HPDE6-E6E7 (cell line): ENCODE data around the gene SLC31A2.

ENCODE experiments used
- DNase-seq: peaks from one replicate; pipeline ENCODE4 v3.0.0; 2011; ENCODE audit warnings: missing footprints; ENCODE audit errors: extremely low spot score

The SLC31A2 gene

GRCh38 chr9:113151696-113152630 lies 1.2 kb downstream of the SLC31A2 start:
- peak; percentile 19 for DNase-seq

GRCh38 chr9:113152699-113153098 lies 1.9 kb downstream of the SLC31A2 start:
- DNase-seq: peak; percentile 76

- DNase-seq: no peak
Observed at GRCh38 chr9:113153599-113153998, 2.8 kb downstream of the SLC31A2 start.

- DNase-seq: peak; percentile 26
Observed at GRCh38 chr9:113154471-113154870, 3.7 kb downstream of the SLC31A2 start.

GRCh38 chr9:113154946-113155345 lies 4.1 kb downstream of the SLC31A2 start:
- no peak for DNase-seq

GRCh38 chr9:113155911-113156588 lies 5.2 kb downstream of the SLC31A2 start:
- DNase-seq: no peak

- DNase-seq: no peak
Observed at GRCh38 chr9:113156880-113157279, 6.1 kb downstream of the SLC31A2 start.

- DNase-seq: no peak
Observed at GRCh38 chr9:113158446-113158845, 7.6 kb downstream of the SLC31A2 start.

GRCh38 chr9:113160571-113160970 lies 9.8 kb downstream of the SLC31A2 start:
- DNase-seq: no peak

- no peak for DNase-seq
Observed at GRCh38 chr9:113163001-113163400, 12.2 kb downstream of the SLC31A2 start.

- no peak for DNase-seq
Observed at GRCh38 chr9:113164536-113165300, 13.9 kb downstream of the SLC31A2 start.

- no peak for DNase-seq
Observed at GRCh38 chr9:113166039-113166438, 15.2 kb downstream of the SLC31A2 start.

GRCh38 chr9:113168809-113169208 lies 18.0 kb downstream of the SLC31A2 start:
- no peak for DNase-seq

- no peak for DNase-seq
Observed at GRCh38 chr9:113173341-113173740, 22.5 kb downstream of the SLC31A2 start.

GRCh38 chr9:113176803-113177202 lies 26.0 kb downstream of the SLC31A2 start:
- no peak for DNase-seq

GRCh38 chr9:113177251-113177650 lies 26.4 kb downstream of the SLC31A2 start:
- no peak for DNase-seq

GRCh38 chr9:113178087-113178486 lies 27.3 kb downstream of the SLC31A2 start:
- no peak for DNase-seq

GRCh38 chr9:113179839-113180238 lies 29.0 kb downstream of the SLC31A2 start:
- no peak for DNase-seq

- DNase-seq: no peak
Observed at GRCh38 chr9:113181165-113181564, 30.4 kb downstream of the SLC31A2 start.

- DNase-seq: no peak
Observed at GRCh38 chr9:113183956-113184488, 33.2 kb downstream of the SLC31A2 start.

- peak; percentile 51 for DNase-seq
Observed at GRCh38 chr9:113184539-113184938, 33.7 kb downstream of the SLC31A2 start.

- no peak for DNase-seq
Observed at GRCh38 chr9:113185271-113185670, 34.5 kb downstream of the SLC31A2 start.
